GM12878 (cell line): ENCODE measurements around the gene OR1J1.

Experiments used
- EZH2 ChIP-seq: IDR thresholded peaks from 2 replicates; pipeline ENCODE4 v1.6.1; 2012; ENCODE audit warnings: low read depth, mild to moderate bottlenecking, control low read depth, inconsistent platforms, low read length, borderline replicate concordance; ENCODE audit not compliant: control insufficient read depth
- MYC ChIP-seq: IDR thresholded peaks from 2 replicates; pipeline ENCODE4 v1.6.1; 2011; ENCODE audit warnings: mild to moderate bottlenecking, low read length, moderate library complexity, inconsistent platforms; ENCODE audit not compliant: insufficient read depth, insufficient replicate concordance, insufficient read length, severe bottlenecking
- RAD21 ChIP-seq: IDR thresholded peaks from 2 replicates; pipeline ENCODE4 v1.6.1; 2011; ENCODE audit warnings: mild to moderate bottlenecking, low read depth, low read length, moderate library complexity; ENCODE audit not compliant: insufficient read depth
- SMAD5 ChIP-seq: IDR thresholded peaks from 2 replicates; pipeline ENCODE4 v1.6.1; 2016; ENCODE audit warnings: antibody characterized with exemption, low read depth
- ZNF274 ChIP-seq: IDR thresholded peaks from one replicate; pipeline ENCODE4 v1.8.0; 2011; ENCODE audit not compliant: insufficient read length, insufficient read depth
- TF ChIP-seq, protein P1 (sequence below): IDR thresholded peaks from 2 replicates; pipeline ENCODE4 v1.6.1; 2012; ENCODE audit warnings: mild to moderate bottlenecking, low read depth, low read length
- TF ChIP-seq, protein P2 (sequence below): fragments of 450-650 bp; IDR thresholded peaks from 2 replicates; pipeline ENCODE4 v1.6.1; 2018; ENCODE audit warnings: mild to moderate bottlenecking, low read depth, moderate library complexity; ENCODE audit not compliant: partially characterized antibody
- TF ChIP-seq, protein P3 (sequence below), 3 experiments: IDR thresholded peaks in 2 of 3; conservative IDR thresholded peaks in 1 of 3; 2 replicates each; pipeline ENCODE4 v1.5.1; 2011; ENCODE audit warnings: low read depth in 3 of 3, low read length in 3 of 3, mild to moderate bottlenecking in 3 of 3, control low read depth in 2 of 3, moderate library complexity in 2 of 3, inconsistent platforms in 1 of 3, mixed read lengths in 1 of 3; ENCODE audit not compliant: control insufficient read depth in 2 of 3, insufficient read depth in 1 of 3; ENCODE audit errors: extremely low read depth in 1 of 3

DNA sequence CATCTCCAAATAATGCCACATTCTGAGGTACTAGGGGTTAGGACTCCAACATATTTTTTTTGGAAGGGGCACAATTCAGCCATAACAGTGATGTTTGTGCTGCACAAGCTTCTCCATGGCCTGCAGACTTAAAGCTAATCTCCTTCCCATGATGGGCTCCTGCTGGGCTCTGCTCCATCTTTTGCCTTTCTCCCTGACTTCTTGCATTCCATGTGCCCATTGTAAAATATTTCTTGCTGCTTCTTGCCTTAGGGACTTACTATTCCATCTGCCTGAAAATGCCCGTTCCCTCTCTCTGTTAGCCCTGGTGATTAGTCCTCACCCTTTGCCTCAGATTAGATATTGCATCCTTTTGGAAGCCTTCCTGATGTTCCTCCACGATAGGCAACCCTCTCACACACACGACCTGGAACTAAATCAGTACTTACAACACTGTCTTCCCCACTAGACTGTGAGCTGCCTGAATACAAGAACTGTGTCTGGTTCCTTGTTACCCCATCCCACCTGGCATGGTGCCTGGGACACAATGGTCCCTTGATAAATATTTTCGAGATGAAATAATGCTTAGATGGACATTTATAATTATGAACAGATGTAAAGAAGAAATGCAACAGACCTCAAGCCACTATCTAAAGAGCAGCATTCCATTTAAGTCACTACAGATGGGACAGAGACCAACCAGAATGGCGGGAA is 33.5 kb downstream of the OR1J1 start:
- no peak for TF ChIP-seq RAD21
- TF ChIP-seq SMAD5 = no peak
- TF ChIP-seq, protein P1, sequence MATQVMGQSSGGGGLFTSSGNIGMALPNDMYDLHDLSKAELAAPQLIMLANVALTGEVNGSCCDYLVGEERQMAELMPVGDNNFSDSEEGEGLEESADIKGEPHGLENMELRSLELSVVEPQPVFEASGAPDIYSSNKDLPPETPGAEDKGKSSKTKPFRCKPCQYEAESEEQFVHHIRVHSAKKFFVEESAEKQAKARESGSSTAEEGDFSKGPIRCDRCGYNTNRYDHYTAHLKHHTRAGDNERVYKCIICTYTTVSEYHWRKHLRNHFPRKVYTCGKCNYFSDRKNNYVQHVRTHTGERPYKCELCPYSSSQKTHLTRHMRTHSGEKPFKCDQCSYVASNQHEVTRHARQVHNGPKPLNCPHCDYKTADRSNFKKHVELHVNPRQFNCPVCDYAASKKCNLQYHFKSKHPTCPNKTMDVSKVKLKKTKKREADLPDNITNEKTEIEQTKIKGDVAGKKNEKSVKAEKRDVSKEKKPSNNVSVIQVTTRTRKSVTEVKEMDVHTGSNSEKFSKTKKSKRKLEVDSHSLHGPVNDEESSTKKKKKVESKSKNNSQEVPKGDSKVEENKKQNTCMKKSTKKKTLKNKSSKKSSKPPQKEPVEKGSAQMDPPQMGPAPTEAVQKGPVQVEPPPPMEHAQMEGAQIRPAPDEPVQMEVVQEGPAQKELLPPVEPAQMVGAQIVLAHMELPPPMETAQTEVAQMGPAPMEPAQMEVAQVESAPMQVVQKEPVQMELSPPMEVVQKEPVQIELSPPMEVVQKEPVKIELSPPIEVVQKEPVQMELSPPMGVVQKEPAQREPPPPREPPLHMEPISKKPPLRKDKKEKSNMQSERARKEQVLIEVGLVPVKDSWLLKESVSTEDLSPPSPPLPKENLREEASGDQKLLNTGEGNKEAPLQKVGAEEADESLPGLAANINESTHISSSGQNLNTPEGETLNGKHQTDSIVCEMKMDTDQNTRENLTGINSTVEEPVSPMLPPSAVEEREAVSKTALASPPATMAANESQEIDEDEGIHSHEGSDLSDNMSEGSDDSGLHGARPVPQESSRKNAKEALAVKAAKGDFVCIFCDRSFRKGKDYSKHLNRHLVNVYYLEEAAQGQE = no peak
- TF ChIP-seq, protein P2, sequence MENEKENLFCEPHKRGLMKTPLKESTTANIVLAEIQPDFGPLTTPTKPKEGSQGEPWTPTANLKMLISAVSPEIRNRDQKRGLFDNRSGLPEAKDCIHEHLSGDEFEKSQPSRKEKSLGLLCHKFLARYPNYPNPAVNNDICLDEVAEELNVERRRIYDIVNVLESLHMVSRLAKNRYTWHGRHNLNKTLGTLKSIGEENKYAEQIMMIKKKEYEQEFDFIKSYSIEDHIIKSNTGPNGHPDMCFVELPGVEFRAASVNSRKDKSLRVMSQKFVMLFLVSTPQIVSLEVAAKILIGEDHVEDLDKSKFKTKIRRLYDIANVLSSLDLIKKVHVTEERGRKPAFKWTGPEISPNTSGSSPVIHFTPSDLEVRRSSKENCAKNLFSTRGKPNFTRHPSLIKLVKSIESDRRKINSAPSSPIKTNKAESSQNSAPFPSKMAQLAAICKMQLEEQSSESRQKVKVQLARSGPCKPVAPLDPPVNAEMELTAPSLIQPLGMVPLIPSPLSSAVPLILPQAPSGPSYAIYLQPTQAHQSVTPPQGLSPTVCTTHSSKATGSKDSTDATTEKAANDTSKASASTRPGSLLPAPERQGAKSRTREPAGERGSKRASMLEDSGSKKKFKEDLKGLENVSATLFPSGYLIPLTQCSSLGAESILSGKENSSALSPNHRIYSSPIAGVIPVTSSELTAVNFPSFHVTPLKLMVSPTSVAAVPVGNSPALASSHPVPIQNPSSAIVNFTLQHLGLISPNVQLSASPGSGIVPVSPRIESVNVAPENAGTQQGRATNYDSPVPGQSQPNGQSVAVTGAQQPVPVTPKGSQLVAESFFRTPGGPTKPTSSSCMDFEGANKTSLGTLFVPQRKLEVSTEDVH = no peak
- no peak for TF ChIP-seq MYC
- TF ChIP-seq, protein P3, sequence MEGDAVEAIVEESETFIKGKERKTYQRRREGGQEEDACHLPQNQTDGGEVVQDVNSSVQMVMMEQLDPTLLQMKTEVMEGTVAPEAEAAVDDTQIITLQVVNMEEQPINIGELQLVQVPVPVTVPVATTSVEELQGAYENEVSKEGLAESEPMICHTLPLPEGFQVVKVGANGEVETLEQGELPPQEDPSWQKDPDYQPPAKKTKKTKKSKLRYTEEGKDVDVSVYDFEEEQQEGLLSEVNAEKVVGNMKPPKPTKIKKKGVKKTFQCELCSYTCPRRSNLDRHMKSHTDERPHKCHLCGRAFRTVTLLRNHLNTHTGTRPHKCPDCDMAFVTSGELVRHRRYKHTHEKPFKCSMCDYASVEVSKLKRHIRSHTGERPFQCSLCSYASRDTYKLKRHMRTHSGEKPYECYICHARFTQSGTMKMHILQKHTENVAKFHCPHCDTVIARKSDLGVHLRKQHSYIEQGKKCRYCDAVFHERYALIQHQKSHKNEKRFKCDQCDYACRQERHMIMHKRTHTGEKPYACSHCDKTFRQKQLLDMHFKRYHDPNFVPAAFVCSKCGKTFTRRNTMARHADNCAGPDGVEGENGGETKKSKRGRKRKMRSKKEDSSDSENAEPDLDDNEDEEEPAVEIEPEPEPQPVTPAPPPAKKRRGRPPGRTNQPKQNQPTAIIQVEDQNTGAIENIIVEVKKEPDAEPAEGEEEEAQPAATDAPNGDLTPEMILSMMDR (IDR thresholded peaks at IDR 0.05 in 2 of 3, conservative IDR thresholded peaks at IDR 0.05 in 1 of 3; ENCODE audit: control insufficient read depth in 2 of 3, extremely low read depth in 1 of 3, insufficient read depth in 1 of 3, low read depth in 3 of 3, low read length in 3 of 3) = no peak
- no peak for TF ChIP-seq ZNF274
- no peak for TF ChIP-seq EZH2
